Smooth muscle cell (in vitro differentiated cells): ENCODE measurements around the gene C11orf98. TPM values are rescaled to one million over a fixed set of nuclear protein-coding genes. Genes with fewer than 3 reads are reported as not detected.
"Not testable (repeated sequence)": the region's sequence is repeated elsewhere in the genome, so short reads cannot be mapped to it uniquely, and the experiment has no call there.

Experiments used
- DNase-seq: peaks from one replicate; lab custom pipeline; 2025; ENCODE audit not compliant: unreplicated experiment; lab: John Stamatoyannopoulos, UW
- H2AFZ ChIP-seq: fragments of 200-600 bp; sonication (generic); 2 replicates; pipeline ENCODE4 v1.6.0; 2016; ENCODE audit warnings: antibody characterized with exemption, low read depth, mild to moderate bottlenecking
- H3F3A ChIP-seq: fragments of 200-600 bp; sonication (generic); 2 replicates; pipeline ENCODE4 v1.6.0; 2017; ENCODE audit warnings: antibody characterized with exemption, low read depth
- H3K27ac ChIP-seq: fragments of 200-600 bp; sonication (generic); 2 replicates; pipeline ENCODE4 v1.5.1; 2016; ENCODE audit warnings: low read depth, mild to moderate bottlenecking
- H3K27me3 ChIP-seq: fragments of 200-600 bp; sonication (generic); 2 replicates; pipeline ENCODE4 v1.6.1; 2016; ENCODE audit warnings: low read depth, mild to moderate bottlenecking
- H3K36me3 ChIP-seq: fragments of 200-600 bp; sonication (generic); 2 replicates; pipeline ENCODE4 v1.5.1; 2016; ENCODE audit warnings: low read depth
- H3K4me1 ChIP-seq: fragments of 200-600 bp; sonication (generic); 2 replicates; pipeline ENCODE4 v1.5.1; 2016; ENCODE audit warnings: low read depth
- H3K4me2 ChIP-seq: fragments of 200-600 bp; sonication (generic); 2 replicates; pipeline ENCODE4 v1.6.0; 2016; ENCODE audit warnings: mild to moderate bottlenecking
- H3K4me3 ChIP-seq: fragments of 200-600 bp; sonication (generic); 2 replicates; pipeline ENCODE4 v1.5.1; 2016; ENCODE audit warnings: mild to moderate bottlenecking
- H3K79me2 ChIP-seq: fragments of 200-600 bp; sonication (generic); 2 replicates; pipeline ENCODE4 v1.6.0; 2016; ENCODE audit warnings: low read depth, mild to moderate bottlenecking
- H3K9ac ChIP-seq: fragments of 200-600 bp; sonication (generic); 2 replicates; pipeline ENCODE4 v1.6.0; 2016; ENCODE audit warnings: low read depth
- H3K9me3 ChIP-seq: fragments of 200-600 bp; sonication (generic); replicated peaks from 2 replicates; pipeline ENCODE4 v1.5.1; 2016; ENCODE audit warnings: low read depth
- H4K20me1 ChIP-seq: fragments of 200-600 bp; sonication (generic); 2 replicates; pipeline ENCODE4 v1.6.0; 2016; ENCODE audit warnings: low read depth
- CTCF ChIP-seq: fragments of 200-600 bp; sonication (generic); IDR thresholded peaks from 2 replicates; pipeline ENCODE4 v1.5.1; 2017; ENCODE audit warnings: borderline replicate concordance, mild to moderate bottlenecking, antibody characterized with exemption; ENCODE audit not compliant: insufficient read depth, poor library complexity, severe bottlenecking
- WGBS: methylation state at CpG from one replicate; pipeline ENCODE4 v1.1.7; 2016; ENCODE audit warnings: low lambda C conversion rate; 5-methylcytosine and 5-hydroxymethylcytosine counted together
- polyA plus RNA-seq: library from polyadenylated mRNA; unstranded; fragments of >200 nt; fragmentation: Nextera tagmentation; extraction: Ambion mirVana; gene quantifications from 2 replicates; pipeline ENCODE4 v1.2.1, GENCODE V29; 2016
- total RNA-seq: library from RNA; depleted of rRNA; stranded (reverse); fragments of >200 nt; gene quantifications from 2 replicates; pipeline ENCODE4 v1.2.3, GENCODE V29; 2014

C11orf98 gene
- total and polyA plus RNA-seq, 2 experiments from 2014 or later, result 68.4 to 101 TPM

GRCh38 chr11:62652161-62653006 lies 12.6 kb downstream of the C11orf98 start:
- H3K79me2 ChIP-seq, result peaks cover 19% of the 10 kb centered on the region
- H3K4me3 ChIP-seq, result peak overlapping the region; percentile 86
- WGBS, result 42% methylated on average over 16 of the region's 16 CpGs

GRCh38 chr11:62650283-62650682 lies 14.7 kb downstream of the C11orf98 start:
- not testable (repeated sequence) for H3K27ac ChIP-seq, H3F3A ChIP-seq, H3K9me3 ChIP-seq, H3K4me3 ChIP-seq, H3K4me2 ChIP-seq, H4K20me1 ChIP-seq, DNase-seq, H3K4me1 ChIP-seq, H3K27me3 ChIP-seq, H2AFZ ChIP-seq, H3K9ac ChIP-seq, H3K36me3 ChIP-seq
- peaks cover 29% of the 10 kb centered on the region for H3K79me2 ChIP-seq
- 99% methylated on average over 12 of the region's 12 CpGs for WGBS

More at GRCh38 chr11:62652161-62653006, 12.6 kb downstream of the C11orf98 start:
- no peak for TF ChIP-seq CTCF
- H4K20me1 ChIP-seq, result no peaks in the 10 kb centered on the region
- H3K4me2 ChIP-seq, result peak overlapping the region; percentile 92
- H3K27me3 ChIP-seq, result no peaks in the 10 kb centered on the region
- no peaks in the 10 kb centered on the region for H3K9me3 ChIP-seq
- peak overlapping the region; percentile 78 for H3K27ac ChIP-seq
- peak overlapping the region; percentile 94 for H3K9ac ChIP-seq
- H3K36me3 ChIP-seq, result no peaks in the 10 kb centered on the region
- peak overlapping the region; percentile 100 for H2AFZ ChIP-seq
- H3K4me1 ChIP-seq, result peaks cover 3% of the 10 kb centered on the region
- DNase-seq, result no peak
- no peaks in the 10 kb centered on the region for H3F3A ChIP-seq

- no peak overlapping the region for H3K4me2 ChIP-seq
- no peak overlapping the region for H3K4me3 ChIP-seq
- H3K27me3 ChIP-seq, result no peaks in the 10 kb centered on the region
- peaks cover 3% of the 10 kb centered on the region for H3F3A ChIP-seq
- H2AFZ ChIP-seq, result no peak overlapping the region
- H3K27ac ChIP-seq, result no peak overlapping the region
- WGBS, result 98% methylated on average over 11 of the region's 11 CpGs
- H3K9me3 ChIP-seq, result no peaks in the 10 kb centered on the region
- H3K4me1 ChIP-seq, result peaks cover 3% of the 10 kb centered on the region
- H3K36me3 ChIP-seq, result no peaks in the 10 kb centered on the region
- peaks cover 37% of the 10 kb centered on the region for H3K79me2 ChIP-seq
- DNase-seq, result no peak
- H3K9ac ChIP-seq, result no peak overlapping the region
- no peak for TF ChIP-seq CTCF
- peaks cover 6% of the 10 kb centered on the region for H4K20me1 ChIP-seq
Measured at GRCh38 chr11:62649486-62649885, 15.5 kb downstream of the C11orf98 start.

GRCh38 chr11:62648967-62649364 lies 16.0 kb downstream of the C11orf98 start:
- TF ChIP-seq CTCF, result no peak
- 99% methylated on average over 11 of the region's 11 CpGs for WGBS
- no peaks in the 10 kb centered on the region for H3K9me3 ChIP-seq
- no peak for DNase-seq
- no peak overlapping the region for H3K27ac ChIP-seq
- H4K20me1 ChIP-seq, result peaks cover 6% of the 10 kb centered on the region
- H3K4me3 ChIP-seq, result no peak overlapping the region
- H3K36me3 ChIP-seq, result no peaks in the 10 kb centered on the region
- H3K4me2 ChIP-seq, result no peak overlapping the region
- H2AFZ ChIP-seq, result no peak overlapping the region
- H3F3A ChIP-seq, result peaks cover 3% of the 10 kb centered on the region
- H3K27me3 ChIP-seq, result no peaks in the 10 kb centered on the region
- H3K79me2 ChIP-seq, result peaks cover 42% of the 10 kb centered on the region
- H3K9ac ChIP-seq, result no peak overlapping the region
- H3K4me1 ChIP-seq, result peaks cover 3% of the 10 kb centered on the region
